GM23338 (cell line): Measurements from ENCODE around the gene GJB3. TPM values are rescaled to one million over a fixed set of nuclear protein-coding genes. Genes with fewer than 3 reads are reported as not detected.
"Not testable (repeated sequence)": the region's sequence is repeated elsewhere in the genome, so short reads cannot be mapped to it uniquely, and the experiment has no call there.

Experiments
- ATAC-seq: fragments of 200-7000 bp; cut with Tn5 transposase; 3 replicates; pipeline ENCODE4 v1.9.1; 2020
- DNase-seq: peaks from one replicate; pipeline ENCODE4 v3.0.0-alpha.2; 2015; ENCODE audit warnings: low spot score
- H2AFZ ChIP-seq: fragments of 200-600 bp; sonication (generic); 2 replicates; pipeline ENCODE4 v1.8.0; 2016; ENCODE audit warnings: antibody characterized with exemption, mild to moderate bottlenecking, moderate library complexity
- H3F3A ChIP-seq: fragments of 200-600 bp; sonication (generic); replicated peaks from 2 replicates; pipeline ENCODE4 v1.8.0; 2017; ENCODE audit warnings: antibody characterized with exemption, mixed run types, low read depth
- H3K27ac ChIP-seq: fragments of 200-600 bp; sonication (generic); 2 replicates; pipeline ENCODE4 v1.6.1; 2016; ENCODE audit warnings: low read depth
- H3K27me3 ChIP-seq: fragments of 200-600 bp; sonication (generic); 2 replicates; pipeline ENCODE4 v1.8.0; 2016; ENCODE audit warnings: mild to moderate bottlenecking, mixed run types, moderate library complexity; ENCODE audit not compliant: insufficient read depth
- H3K36me3 ChIP-seq: fragments of 200-600 bp; sonication (generic); 2 replicates; pipeline ENCODE4 v1.8.0; 2016; ENCODE audit warnings: mild to moderate bottlenecking; ENCODE audit not compliant: insufficient read depth
- H3K4me1 ChIP-seq: fragments of 200-600 bp; sonication (generic); 2 replicates; pipeline ENCODE4 v1.8.0; 2016; ENCODE audit warnings: mild to moderate bottlenecking, moderate library complexity; ENCODE audit not compliant: insufficient read depth
- H3K4me2 ChIP-seq: fragments of 200-600 bp; sonication (generic); 2 replicates; pipeline ENCODE4 v1.7.1; 2017; ENCODE audit warnings: mixed run types
- H3K4me3 ChIP-seq: fragments of 200-600 bp; sonication (generic); 2 replicates; pipeline ENCODE4 v1.6.1; 2016; ENCODE audit warnings: mixed run types
- H3K79me2 ChIP-seq: fragments of 200-600 bp; sonication (generic); replicated peaks from 2 replicates; pipeline ENCODE4 v1.8.0; 2017; ENCODE audit warnings: mild to moderate bottlenecking; ENCODE audit not compliant: insufficient read depth
- H3K9me2 ChIP-seq: fragments of 200-600 bp; sonication (generic); 2 replicates; pipeline ENCODE4 v1.8.0; 2017; ENCODE audit not compliant: insufficient read depth
- H4K20me1 ChIP-seq: fragments of 200-600 bp; sonication (generic); replicated peaks from 2 replicates; pipeline ENCODE4 v1.8.0; 2017; ENCODE audit warnings: mild to moderate bottlenecking; ENCODE audit not compliant: insufficient read depth
- H3K27ac Mint-ChIP-seq: 2 replicates; pipeline ENCODE4 v1.8.0; 2020; ENCODE audit warnings: inconsistent platforms, mild to moderate bottlenecking, moderate library complexity, mixed read lengths
- H3K27me3 Mint-ChIP-seq: 3 replicates; pipeline ENCODE4 v1.8.0; 2022; ENCODE audit warnings: low read depth, mild to moderate bottlenecking, moderate library complexity, mixed read lengths, inconsistent platforms; ENCODE audit not compliant: insufficient read depth, poor library complexity
- H3K36me3 Mint-ChIP-seq: 3 replicates; pipeline ENCODE4 v1.8.0; 2021; ENCODE audit warnings: low read depth, mild to moderate bottlenecking, inconsistent platforms, moderate library complexity, mixed read lengths
- H3K4me1 Mint-ChIP-seq: 3 replicates; pipeline ENCODE4 v1.8.0; 2020; ENCODE audit warnings: mild to moderate bottlenecking, inconsistent platforms, mixed read lengths
- H3K4me3 Mint-ChIP-seq: 3 replicates; pipeline ENCODE4 v1.8.0; 2021; ENCODE audit warnings: moderate library complexity, mild to moderate bottlenecking, inconsistent platforms, mixed read lengths
- H3K9me3 Mint-ChIP-seq: 3 replicates; pipeline ENCODE4 v1.8.0; 2020; ENCODE audit warnings: moderate library complexity, mild to moderate bottlenecking, inconsistent platforms, mixed read lengths
- CREB1 ChIP-seq: fragments of 250-450 bp; sonication (Bioruptor Pico); IDR thresholded peaks from 2 replicates; pipeline ENCODE4 v1.5.0; 2020; ENCODE audit warnings: low read depth, mild to moderate bottlenecking, moderate library complexity
- ETS1 ChIP-seq: IDR thresholded peaks from 2 replicates; pipeline ENCODE4 v1.6.1; 2016; ENCODE audit warnings: antibody characterized with exemption
- NANOG ChIP-seq: IDR thresholded peaks from 2 replicates; pipeline ENCODE4 v1.6.1; 2016; ENCODE audit warnings: antibody characterized with exemption, borderline replicate concordance
- ZNF331 ChIP-seq: fragments of 250-450 bp; sonication (Bioruptor Pico); IDR thresholded peaks from 2 replicates; pipeline ENCODE4 v1.5.0; 2020; ENCODE audit warnings: low read depth, mild to moderate bottlenecking, moderate library complexity
- ZNF462 ChIP-seq: fragments of 250-450 bp; sonication (Bioruptor Pico); IDR thresholded peaks from 2 replicates; pipeline ENCODE4 v1.5.0; 2020; ENCODE audit warnings: mild to moderate bottlenecking, moderate library complexity
- polyA plus RNA-seq: library from polyadenylated mRNA; unstranded; fragments of >200 nt; fragmentation: Nextera tagmentation; extraction: Ambion mirVana; gene quantifications from 2 replicates; pipeline ENCODE4 v1.2.1, GENCODE V29; 2016
- total RNA-seq: library from RNA; depleted of rRNA; stranded (reverse); fragments of >200 nt; shearing (Covaris generic); gene quantifications from 2 replicates; pipeline ENCODE4 v1.2.3, GENCODE V29; 2014

GJB3 gene
- total and polyA plus RNA-seq, 2 experiments from 2014 or later, result 0.26 to 0.31 TPM

DNA sequence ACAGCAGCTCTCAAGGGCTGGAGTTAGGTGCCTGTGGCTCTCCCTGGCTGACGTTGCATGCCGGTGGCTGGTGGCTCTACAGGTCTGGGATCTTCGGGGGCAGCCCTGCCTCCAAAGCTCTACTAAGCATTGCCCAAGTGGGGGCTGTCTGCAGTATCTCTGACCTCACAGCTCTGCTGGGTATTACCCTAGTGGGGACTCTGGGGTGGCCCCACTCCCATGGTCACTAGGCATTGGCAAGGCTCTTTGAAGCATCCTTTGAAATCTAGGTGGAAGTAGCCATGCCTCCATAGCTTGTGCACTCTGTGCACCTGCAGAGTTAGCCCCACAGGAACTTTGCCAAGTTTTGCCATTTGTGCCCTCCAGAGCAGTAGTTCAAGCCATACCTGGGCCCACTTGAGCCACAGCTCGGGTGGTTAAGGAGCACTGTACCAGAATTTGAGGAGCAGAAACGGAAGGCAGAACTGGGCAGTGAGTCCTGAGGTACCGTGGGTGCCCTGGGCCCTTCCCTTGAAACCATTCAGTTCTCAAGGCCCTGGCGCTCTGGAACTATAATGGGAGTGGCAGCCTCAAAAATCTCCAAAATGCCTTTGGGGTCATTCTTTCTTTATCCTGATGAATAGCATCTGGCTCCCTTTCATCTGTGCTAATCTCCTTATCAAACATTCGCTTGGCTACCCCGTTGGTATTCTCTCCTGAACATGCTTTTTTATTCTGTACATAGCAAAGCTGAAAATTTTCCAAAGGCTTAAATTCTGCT lies 27.2 kb downstream of the GJB3 start:
- H3K27me3 Mint-ChIP-seq, result peaks cover 2% of the 10 kb centered on the region
- no peaks in the 10 kb centered on the region for H3K36me3 Mint-ChIP-seq
- no peaks in the 10 kb centered on the region for H4K20me1 ChIP-seq
- no peaks in the 10 kb centered on the region; the same call in 2 of the 3 replicates for H3K4me1 Mint-ChIP-seq
- H3K9me2 ChIP-seq, result no peaks in the 10 kb centered on the region
- no peak for TF ChIP-seq NANOG
- no peak for TF ChIP-seq ZNF331 (CRISPR knock-in tag)
- TF ChIP-seq ETS1, result no peak
- no peak for TF ChIP-seq CREB1 (CRISPR knock-in tag)
- TF ChIP-seq ZNF462 (CRISPR knock-in tag), result no peak
- no peaks in the 10 kb centered on the region for H3F3A ChIP-seq
- no peak overlapping the region for H2AFZ ChIP-seq
- H3K4me1 ChIP-seq, result no peaks in the 10 kb centered on the region
- H3K4me2 ChIP-seq, result no peak overlapping the region
- H3K27me3 ChIP-seq, result no peaks in the 10 kb centered on the region
- no peaks in the 10 kb centered on the region for H3K36me3 ChIP-seq
- DNase-seq (no peak), ATAC-seq (no peak)
- H3K4me3 Mint-ChIP-seq, result no peak overlapping the region; the same call in 2 of the 3 replicates
- no peaks in the 10 kb centered on the region for H3K79me2 ChIP-seq
- H3K27ac ChIP-seq, result no peak overlapping the region
- H3K9me3 Mint-ChIP-seq, result no peaks in the 10 kb centered on the region
- H3K4me3 ChIP-seq, result no peak overlapping the region
- no peak overlapping the region for H3K27ac Mint-ChIP-seq

GRCh38 chr1:34810781-34811180 lies 29.8 kb downstream of the GJB3 start:
- not testable (repeated sequence) for H3K4me2 ChIP-seq, H4K20me1 ChIP-seq, H3F3A ChIP-seq, DNase-seq, H3K9me3 Mint-ChIP-seq, ATAC-seq, H3K9me2 ChIP-seq, H3K79me2 ChIP-seq, H3K4me1 Mint-ChIP-seq, H3K36me3 ChIP-seq, H3K27me3 ChIP-seq, H3K27ac ChIP-seq, H3K36me3 Mint-ChIP-seq, H3K4me1 ChIP-seq, H3K4me3 Mint-ChIP-seq, H3K27ac Mint-ChIP-seq, H3K27me3 Mint-ChIP-seq, H2AFZ ChIP-seq, H3K4me3 ChIP-seq
